RPMI8226 (cell line): ENCODE measurements around the gene PITPNB.
A peak's percentile ranks its signal among the peaks of the same experiment; 100 is the strongest.

Experiments
- DNase-seq: peaks from one replicate; pipeline ENCODE4 v3.0.0-alpha.2; 2015

Gene PITPNB

GRCh38 chr22:27918341-27919221 lies 475 bp downstream of the PITPNB start:
- DNase-seq, result peak; percentile 56

DNA sequence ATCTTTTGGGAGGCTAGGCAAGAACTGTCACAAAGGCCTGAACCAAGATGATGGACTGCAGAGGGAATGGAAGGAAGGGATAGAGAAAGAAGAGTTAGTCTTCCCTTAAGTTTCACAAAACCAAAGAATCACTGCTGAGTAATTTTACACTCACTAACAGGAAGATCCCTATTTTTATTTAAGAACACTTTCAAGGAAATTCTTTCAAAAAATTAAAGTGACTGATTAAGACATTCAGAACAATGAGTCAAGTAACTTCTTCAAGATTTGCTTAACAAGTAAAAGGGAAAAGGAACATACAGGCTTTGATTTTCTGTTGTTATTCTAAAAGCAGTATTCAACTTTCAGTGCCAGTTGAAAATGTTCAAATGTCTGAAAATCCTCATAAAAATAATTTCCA lies 3.1 kb downstream of the PITPNB start:
- DNase-seq, result no peak

DNA sequence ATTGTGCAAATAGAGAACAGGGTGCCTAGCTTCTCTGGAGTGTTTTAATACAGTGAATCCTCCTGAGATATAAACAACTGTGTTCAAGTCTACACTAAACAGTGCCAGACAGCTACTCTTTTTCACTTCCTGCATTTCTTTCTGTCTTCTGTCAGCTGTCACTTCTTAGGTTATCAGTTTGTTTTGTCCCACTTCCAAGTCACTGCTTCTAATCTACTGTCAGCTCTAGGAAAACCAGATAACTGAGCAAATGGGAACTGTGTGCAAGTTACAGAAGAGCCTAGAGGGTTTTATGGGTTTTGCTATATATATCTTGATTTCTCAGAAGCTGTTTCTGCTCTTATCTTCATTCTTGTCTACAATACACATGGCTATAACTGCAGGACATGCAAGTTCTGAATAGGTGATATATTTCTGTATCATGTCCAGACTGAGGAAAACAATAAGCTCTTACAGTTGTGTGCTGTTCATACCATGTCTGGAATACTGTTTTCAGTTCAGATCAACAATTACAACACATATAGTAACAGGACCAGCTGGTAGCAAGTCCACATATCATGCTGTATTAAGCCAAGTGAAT lies 5.8 kb downstream of the PITPNB start:
- no peak for DNase-seq

DNA sequence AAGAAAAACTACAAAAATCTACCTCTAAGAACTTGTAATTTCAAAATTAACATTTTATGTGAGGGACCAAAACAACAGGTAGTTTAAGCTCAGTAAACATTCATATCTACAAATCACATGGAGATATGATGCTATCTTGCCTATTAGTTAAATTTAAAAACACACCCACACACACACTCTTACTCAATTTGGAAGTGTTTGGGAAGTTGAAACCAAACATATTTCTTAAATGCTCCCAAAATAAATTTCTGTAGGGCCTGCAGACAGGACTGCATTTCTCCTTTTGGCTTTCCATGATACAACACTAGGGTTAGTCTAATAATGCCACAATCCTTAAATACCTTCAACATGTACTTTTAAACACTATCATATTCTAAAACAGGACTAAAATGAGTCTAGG lies 7.0 kb downstream of the PITPNB start:
- no peak for DNase-seq

- no peak for DNase-seq
Measured at GRCh38 chr22:27911330-27911729, 7.7 kb downstream of the PITPNB start.

GRCh38 chr22:27906241-27906640 lies 12.8 kb downstream of the PITPNB start:
- no peak for DNase-seq

DNA sequence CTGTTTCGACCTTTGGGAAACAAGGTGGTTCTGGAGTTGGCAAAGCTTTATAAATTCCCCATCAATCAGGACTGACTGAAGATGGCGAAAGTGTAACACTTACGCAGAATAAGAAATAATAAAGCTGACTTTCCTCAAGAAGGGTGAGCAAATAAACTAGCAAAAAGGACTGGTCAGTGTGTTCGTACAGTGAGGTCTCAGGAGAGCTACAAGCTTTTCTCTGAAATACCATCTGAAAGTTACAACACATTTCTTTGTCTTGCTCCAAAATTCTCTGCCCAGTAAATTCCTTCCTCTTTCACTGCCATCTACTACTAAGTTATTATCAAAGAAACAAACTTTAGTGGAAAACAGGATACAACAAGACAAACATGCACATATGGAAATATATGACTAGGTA lies 13.4 kb downstream of the PITPNB start:
- DNase-seq, result no peak

DNA sequence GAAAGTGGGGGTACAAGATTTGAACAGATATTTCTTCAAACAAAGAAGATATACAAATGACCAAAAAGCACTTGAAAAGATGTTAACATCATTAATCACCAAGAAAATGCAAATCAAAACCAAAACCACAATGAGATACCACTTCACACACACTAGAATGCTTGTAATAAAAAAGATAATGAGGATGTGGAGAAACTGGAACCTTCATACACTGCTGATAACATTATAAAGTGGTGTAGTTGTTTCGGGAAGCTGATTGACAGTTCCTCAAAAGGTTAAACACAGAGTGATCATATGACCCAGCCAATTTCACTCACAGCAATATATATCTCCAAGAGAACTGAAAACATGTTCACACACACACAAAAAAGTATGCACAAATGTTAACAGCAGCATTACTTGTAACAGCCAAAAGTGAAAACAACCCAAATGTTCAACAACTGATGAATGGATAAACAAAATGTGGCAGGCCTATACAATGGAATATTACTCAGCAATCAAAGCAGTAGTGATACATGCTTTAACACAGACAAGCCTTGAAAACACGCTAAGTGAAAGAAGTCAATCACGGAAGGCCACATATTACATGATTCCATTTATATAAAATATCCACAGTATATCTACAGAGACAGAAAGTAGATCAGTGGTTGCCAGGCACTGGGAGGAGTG lies 15.1 kb downstream of the PITPNB start:
- DNase-seq, result no peak

GRCh38 chr22:27900153-27900552 lies 18.9 kb downstream of the PITPNB start:
- DNase-seq, result no peak

DNA sequence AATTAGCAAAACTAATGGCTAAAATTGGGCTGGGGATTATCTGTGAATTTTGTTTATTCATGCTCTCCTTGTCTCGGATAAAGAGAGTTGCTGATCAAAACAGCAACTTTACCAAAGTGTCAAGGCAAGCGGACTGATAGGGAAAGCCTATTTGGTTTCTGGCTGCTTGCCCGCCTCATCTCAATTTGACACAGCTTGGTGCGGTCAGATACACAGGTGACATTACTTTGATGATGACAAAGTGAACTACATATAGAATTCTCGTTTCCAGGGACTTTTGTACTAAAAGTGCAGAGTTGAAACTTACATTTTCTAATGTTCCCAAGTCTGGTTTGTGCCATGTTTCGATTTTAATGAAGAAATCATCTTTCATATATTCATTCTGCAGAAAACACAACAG lies 22.8 kb downstream of the PITPNB start:
- no peak for DNase-seq

DNA sequence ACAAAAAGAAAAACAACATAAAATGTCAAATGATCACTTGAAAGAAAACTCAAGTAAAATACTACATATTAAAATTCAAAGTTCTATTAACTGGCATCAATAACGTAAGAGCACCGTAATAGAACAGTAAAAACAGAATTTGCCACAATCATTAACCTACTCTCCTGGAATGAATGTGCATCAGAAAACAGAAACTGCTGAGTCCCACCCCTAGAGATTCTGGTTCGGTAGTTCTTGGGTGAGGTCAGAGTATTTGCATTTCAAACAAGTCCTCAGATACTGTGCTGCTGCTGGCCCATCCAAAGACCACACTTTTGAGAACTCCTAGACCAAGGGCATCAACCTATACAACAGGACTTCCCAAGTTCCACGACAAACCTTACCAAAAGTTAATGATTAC lies 23.5 kb downstream of the PITPNB start:
- DNase-seq, result no peak

DNA sequence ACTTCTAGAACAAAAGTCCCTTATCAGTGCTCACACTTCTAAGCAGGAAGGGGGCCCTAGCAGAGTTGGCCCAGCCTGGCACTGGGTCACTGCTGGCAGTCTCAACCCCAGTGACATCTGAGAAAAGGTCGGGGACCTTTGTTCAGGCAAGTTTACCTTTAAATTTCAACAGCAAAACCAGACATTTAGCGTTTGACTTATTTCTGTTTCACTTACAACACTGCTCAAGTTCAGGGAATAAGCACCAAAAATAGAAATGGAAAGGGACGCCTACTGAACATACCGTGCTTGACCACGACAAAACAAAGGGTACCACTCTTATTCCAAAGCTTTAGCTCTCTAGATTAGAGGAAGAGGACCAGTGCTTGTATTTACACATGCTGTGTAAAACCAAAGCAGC lies 26.2 kb downstream of the PITPNB start:
- no peak for DNase-seq

- no peak for DNase-seq
Measured at GRCh38 chr22:27892064-27892463, 27.0 kb downstream of the PITPNB start.

- DNase-seq, result no peak
Measured at GRCh38 chr22:27888310-27888709, 30.7 kb downstream of the PITPNB start.

DNA sequence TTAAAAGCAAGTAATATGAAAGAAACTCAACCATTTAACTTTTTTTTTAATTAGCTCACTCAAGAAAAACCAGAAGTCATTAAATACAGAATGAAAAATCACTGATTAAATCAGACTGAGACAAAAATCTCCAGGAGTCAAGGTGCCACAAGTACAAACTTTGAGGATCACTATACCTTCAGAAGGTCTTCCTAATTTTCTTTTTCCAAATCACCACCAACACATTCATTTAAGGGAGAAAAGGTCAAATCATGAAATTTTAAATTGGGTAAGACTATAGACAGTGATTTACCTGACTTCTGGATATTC lies 32.3 kb downstream of the PITPNB start:
- no peak for DNase-seq

GRCh38 chr22:27885977-27886842 lies 32.8 kb downstream of the PITPNB start:
- peak; percentile 47 for DNase-seq

DNA sequence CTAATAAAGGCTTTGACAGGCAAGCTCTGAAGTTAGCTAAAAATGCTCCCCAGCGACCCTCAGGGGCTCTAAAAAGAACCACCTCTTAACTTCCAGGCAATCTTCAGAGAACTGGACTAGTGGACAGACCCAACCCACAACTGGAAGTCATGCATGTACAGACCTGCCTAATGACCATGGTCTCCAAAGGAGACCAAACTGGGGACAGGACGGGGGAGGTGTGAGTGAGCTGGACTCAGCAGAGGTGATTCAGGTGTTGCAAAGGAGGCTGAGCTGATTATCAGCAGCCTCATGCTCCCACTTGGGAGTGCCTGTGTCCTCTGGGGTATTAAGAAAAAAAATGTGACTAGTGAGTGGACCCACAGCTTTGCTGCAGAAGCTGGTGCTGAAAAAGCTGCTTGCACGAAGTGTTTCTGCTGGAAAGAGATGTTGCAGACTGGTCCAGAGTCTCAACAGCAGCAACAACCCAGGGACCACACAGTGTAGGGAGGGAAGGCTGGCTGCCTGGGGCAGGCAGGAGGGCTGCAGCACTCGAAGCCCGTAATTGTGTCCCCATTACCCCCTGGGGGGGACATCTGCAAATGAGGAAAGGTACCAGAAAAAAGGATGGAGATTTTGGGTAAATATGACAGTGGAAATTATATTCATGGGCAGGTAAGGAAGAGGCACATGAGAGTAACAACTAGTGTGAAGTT lies 35.3 kb downstream of the PITPNB start:
- DNase-seq, result no peak

- DNase-seq, result no peak
Measured at GRCh38 chr22:27882507-27883290, 36.4 kb downstream of the PITPNB start.

DNA sequence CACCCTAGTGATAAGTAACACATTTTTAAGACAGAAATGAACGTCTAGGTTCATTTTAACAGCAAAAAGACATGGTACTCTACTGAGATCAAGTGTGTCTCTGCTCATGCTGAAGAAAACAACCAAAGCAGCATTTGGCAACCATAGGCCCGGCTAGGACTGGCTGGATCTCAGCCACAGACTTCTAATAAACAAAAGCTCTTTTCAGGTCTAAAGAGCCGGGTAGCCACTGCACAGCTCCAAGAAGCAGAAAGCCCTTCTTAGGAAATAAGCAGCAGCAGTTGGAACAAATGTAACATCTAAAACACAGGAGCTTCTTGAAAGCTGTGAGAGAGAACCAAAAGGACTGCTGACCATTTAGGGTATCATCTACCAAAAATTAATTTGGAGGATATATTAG lies 37.6 kb downstream of the PITPNB start:
- no peak for DNase-seq

DNA sequence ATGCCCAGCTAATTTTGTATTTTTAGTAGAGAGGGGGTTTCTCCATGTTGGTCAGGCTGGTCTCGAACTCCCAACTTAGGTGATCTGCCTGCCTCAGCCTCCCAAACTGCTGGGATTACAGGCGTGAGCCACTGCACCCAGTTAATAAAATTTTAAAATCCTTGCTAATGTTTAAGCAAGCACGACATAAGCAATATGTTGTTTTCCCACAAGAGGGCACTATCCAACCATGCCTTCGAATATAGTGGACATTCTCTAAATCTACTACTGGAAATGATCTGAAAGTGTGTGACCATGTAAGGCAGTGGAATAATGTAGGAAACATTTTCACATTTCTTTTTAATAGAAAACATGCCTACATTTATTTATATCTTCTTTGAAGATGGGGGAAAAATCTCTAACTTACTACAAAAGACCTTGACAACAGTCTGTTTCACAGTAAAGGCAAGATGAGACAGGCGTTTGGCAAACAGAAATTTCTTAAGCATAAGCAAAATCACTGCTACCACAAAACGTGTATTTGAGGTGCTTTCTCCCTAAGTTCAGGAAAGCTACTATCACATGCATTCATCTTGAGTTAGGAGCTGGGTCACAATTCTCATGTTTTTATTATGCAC lies 38.2 kb downstream of the PITPNB start:
- DNase-seq, result peak; percentile 60

DNA sequence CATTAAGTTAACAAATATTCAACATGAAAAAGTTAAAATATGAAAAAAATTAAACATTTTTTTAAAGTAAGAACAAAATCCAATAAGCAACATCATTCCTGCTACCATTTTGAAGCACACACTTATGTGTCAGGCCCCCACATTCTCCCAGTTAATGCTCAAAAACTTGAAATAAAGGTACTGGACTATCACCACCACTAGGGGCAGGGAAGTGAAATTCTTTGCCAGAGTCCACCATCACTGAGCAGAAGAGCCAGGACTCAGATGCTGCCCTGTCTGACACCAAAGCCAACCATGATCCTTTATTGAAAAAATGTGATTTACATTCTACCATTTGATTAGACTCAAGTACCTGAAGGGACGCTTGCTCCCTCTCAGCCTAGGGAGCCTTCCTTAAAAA lies 39.1 kb downstream of the PITPNB start:
- DNase-seq, result peak; percentile 36
